ENCODE results near the gene NACC2. TPM values are rescaled to one million over a fixed set of nuclear protein-coding genes. Genes with fewer than 3 reads are reported as not detected.

NACC2 gene
- total RNA-seq, 4 donors from 2014 or later = 22.2 to 64.3 (median 26.5) TPM

- 39 to 40% methylated on average over 10 to 15 of the region's 15 CpGs for WGBS, 2 donors (ENCODE audit: low coverage in 1 of 2)
- no peak for DNase-seq
- Histone ChIP-seq H3K9me3 (no peaks in the 10 kb centered on the region), H3K27ac (no peak overlapping the region), H3K4me3 (no peak overlapping the region), H3K27me3 (no peaks in the 10 kb centered on the region), H3K36me3 (no peaks in the 10 kb centered on the region), H3K4me1 (peaks cover 9 to 19% (median 14%) of the 10 kb centered on the region in 4 donors)
- TF ChIP-seq CTCF (IDR thresholded peaks at IDR 0.05) (no peak), EP300 (IDR thresholded peaks at IDR 0.05; ENCODE audit: low read depth) (no peak), POLR2AphosphoS5 (IDR thresholded peaks at IDR 0.05) (no peak), POLR2A (IDR thresholded peaks at IDR 0.05) (no peak)
- intact Hi-C loops (cut with DNase I; ENCODE audit: low total_unique reads) = no loop called here
- in situ Hi-C loops (cut with MboI; ENCODE audit: low pct_ligation_motif_present in 1 of 4, low pct_unique_long_range_greater_than_20kb in 1 of 4, low sequenced_read_pairs in 3 of 4) = loop anchor here in 2 of 4 donors (5.0 to 10.0 kb wide), 2 partner anchors 160 to 163 kb away; no protein-coding TSS in a partner anchor
These were observed 133.0 kb downstream of the NACC2 start for GRCh38 chr9:135961811-135962695.

DNA sequence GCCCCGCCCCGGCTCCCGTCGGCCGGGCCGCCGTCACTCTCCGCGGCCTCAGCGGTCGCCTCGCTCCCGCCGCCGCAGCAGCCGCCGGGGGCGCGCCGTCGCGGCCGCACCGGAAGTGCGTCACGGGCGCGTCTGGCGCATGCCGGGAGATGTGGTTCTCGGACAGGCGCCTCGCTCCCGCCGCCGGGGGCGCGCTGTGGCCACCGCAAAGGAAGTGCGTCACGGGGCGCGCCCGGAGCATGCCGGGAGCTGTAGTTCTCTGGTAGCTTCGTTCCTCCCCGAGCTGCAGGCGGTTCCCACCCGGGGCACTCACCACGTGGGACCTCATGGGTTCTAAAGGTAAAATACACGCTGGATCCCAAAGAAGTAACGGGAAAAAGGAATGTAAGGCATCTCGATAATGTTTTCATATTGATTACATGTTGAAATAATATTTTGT is 133.8 kb downstream of the NACC2 start, which contains the start of gene UBAC1:
UBAC1 (minus strand) TSS at position 97 of the 439 bp plus-strand sequence. CDS start 211 bp downstream, outside the sequence.
- intact Hi-C loops (cut with DNase I; ENCODE audit: low total_unique reads) (no loop called here), in situ Hi-C loops (cut with MboI; ENCODE audit: low pct_ligation_motif_present in 1 of 4, low pct_unique_long_range_greater_than_20kb in 1 of 4, low sequenced_read_pairs in 3 of 4) (loop anchor here in 2 of 4 donors (5.0 to 10.0 kb wide), 2 partner anchors 161 to 164 kb away; no protein-coding TSS in a partner anchor)
- Histone ChIP-seq H3K27ac (peak within 1 kb of the TSS; percentile 93 to 97 (median 94)), H3K36me3 (no peaks in the 10 kb centered on the region), H3K9me3 (no peaks in the 10 kb centered on the region), H3K4me3 (peak within 1 kb of the TSS; percentile 86 to 98 (median 92)), H3K27me3 (no peaks in the 10 kb centered on the region), H3K4me1 (peaks cover 9 to 19% (median 14%) of the 10 kb centered on the region in 4 donors)
- TF ChIP-seq POLR2AphosphoS5 (IDR thresholded peaks at IDR 0.05) = no peak
- TF ChIP-seq EP300 (IDR thresholded peaks at IDR 0.05; ENCODE audit: low read depth) = no peak
- TF ChIP-seq POLR2A (IDR thresholded peaks at IDR 0.05) = no peak
- TF ChIP-seq CTCF (IDR thresholded peaks at IDR 0.05) = peak in 4 of 5 experiments; percentile 37 to 62 (median 46)
- DNase-seq = peak; percentile 97
- WGBS, 2 donors (ENCODE audit: low coverage in 1 of 2) = 0% methylated on average over 6 to 26 of the region's 53 CpGs

DNA sequence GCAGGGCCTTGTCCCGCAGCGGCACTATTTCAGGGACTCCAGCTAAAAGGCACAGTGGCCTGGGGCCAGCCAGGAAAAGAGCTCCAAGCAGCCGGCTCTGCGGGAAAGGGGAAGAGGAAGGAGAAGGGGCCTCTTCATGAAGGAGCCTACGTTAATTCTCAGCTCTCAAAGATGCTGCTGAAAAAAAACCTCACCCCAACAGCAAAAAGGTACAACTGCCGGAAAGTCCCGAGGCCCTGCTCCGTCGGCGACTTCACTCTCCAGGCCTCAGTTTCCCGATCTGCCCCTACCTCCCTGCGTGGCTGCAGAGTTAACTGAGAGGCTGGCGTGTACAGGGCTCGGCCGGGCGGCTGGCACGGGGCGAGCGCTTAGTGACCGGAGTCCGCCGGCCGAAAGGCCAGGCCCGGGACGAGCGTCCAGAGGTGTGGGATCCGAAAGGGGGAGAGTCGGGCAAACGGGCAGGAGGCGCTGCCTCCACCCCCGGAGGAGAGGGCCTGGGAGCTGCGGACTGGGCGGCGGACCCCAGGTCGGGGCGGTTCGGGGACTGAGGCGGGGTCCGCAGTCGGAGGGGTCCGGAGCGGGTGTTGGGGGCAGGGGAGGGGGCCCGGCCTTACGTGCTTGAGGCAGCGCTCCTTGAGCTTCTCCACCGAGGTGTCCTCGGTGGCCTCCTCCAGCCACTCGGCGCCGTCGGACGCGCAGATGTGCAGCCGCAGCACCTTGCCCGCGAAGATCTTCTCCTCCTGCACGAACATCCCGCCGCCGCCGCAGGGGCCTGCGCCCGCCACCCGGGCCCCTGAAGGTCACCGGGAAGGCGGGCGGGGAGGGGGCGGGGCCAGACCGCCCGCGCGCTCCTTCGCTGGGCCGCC is 134.4 kb downstream of the NACC2 start:
- TF ChIP-seq POLR2A (IDR thresholded peaks at IDR 0.05) (peak; percentile 64), EP300 (IDR thresholded peaks at IDR 0.05; ENCODE audit: low read depth) (no peak), POLR2AphosphoS5 (IDR thresholded peaks at IDR 0.05) (peak in 1 of 3 donors; percentile 65), CTCF (IDR thresholded peaks at IDR 0.05) (no peak)
- Histone ChIP-seq H3K27ac (peak overlapping the region; percentile 93 to 97 (median 94)), H3K4me1 (peaks cover 9 to 19% (median 16%) of the 10 kb centered on the region in 4 donors), H3K4me3 (peak overlapping the region; percentile 86 to 98 (median 92)), H3K9me3 (no peaks in the 10 kb centered on the region), H3K36me3 (no peaks in the 10 kb centered on the region), H3K27me3 (no peaks in the 10 kb centered on the region)
- DNase-seq = peak; percentile 21
- 1 to 7% methylated on average over 5 to 53 of the region's 74 CpGs for WGBS, 2 donors (ENCODE audit: low coverage in 1 of 2)
- intact Hi-C loops (cut with DNase I; ENCODE audit: low total_unique reads) = no loop called here
- in situ Hi-C loops (cut with MboI; ENCODE audit: low pct_ligation_motif_present in 1 of 4, low pct_unique_long_range_greater_than_20kb in 1 of 4, low sequenced_read_pairs in 3 of 4) = loop anchor here in 2 of 4 donors (5.0 to 10.0 kb wide), 2 partner anchors 162 to 164 kb away; no protein-coding TSS in a partner anchor
